Left ventricle myocardium inferior (tissue), 1 donor: ENCODE results near the gene ZNF853. TPM values are rescaled to one million over a fixed set of nuclear protein-coding genes. Genes with fewer than 3 reads are reported as not detected.
"Not testable (repeated sequence)": the region's sequence is repeated elsewhere in the genome, so short reads cannot be mapped to it uniquely, and the experiment has no call there.

Source experiments
- DNase-seq: peaks from one replicate; pipeline ENCODE4 v3.0.0-alpha.2; 2020
- H3K27ac ChIP-seq: fragments of 200-600 bp; replicated peaks from 2 replicates; pipeline ENCODE4 v1.8.0; 2021
- H3K27me3 ChIP-seq: fragments of 200-600 bp; 2 replicates; pipeline ENCODE4 v1.8.0; 2021; ENCODE audit warnings: low read depth
- H3K36me3 ChIP-seq: fragments of 200-600 bp; 2 replicates; pipeline ENCODE4 v1.8.0; 2021
- H3K4me1 ChIP-seq: fragments of 200-600 bp; 2 replicates; pipeline ENCODE4 v1.8.0; 2021
- H3K4me3 ChIP-seq: fragments of 200-600 bp; 2 replicates; pipeline ENCODE4 v1.8.0; 2021; ENCODE audit warnings: mild to moderate bottlenecking, moderate library complexity
- H3K9me3 ChIP-seq: fragments of 200-600 bp; replicated peaks from 2 replicates; pipeline ENCODE4 v1.8.0; 2021
- CTCF ChIP-seq: fragments of 200-600 bp; IDR thresholded peaks from 2 replicates; pipeline ENCODE4 v1.8.0; 2021; ENCODE audit warnings: antibody characterized with exemption, mild to moderate bottlenecking, borderline replicate concordance
- intact Hi-C: fragments of 100-400 bp; cut with micrococcal nuclease; formaldehyde crosslinking; loops from one replicate; pipeline ENCODE4 v1.11.0; 2022
- total RNA-seq: library from RNA; stranded (reverse); fragmentation: NEBNext Ultra II Directional; extraction: Animal tissue kit (Norgen Biotek cat#: 25700); gene quantifications from one replicate; pipeline ENCODE4 v1.2.1, GENCODE V29; 2021
- donor health status: DM: no; HTN: yes; CAD: no; lungs with severe emphysema.

Gene ZNF853
- total RNA-seq, 1 donor from 2014 or later: 15.0 TPM

GRCh38 chr7:6655636-6656385 lies 40.4 kb downstream of the ZNF853 start:
- no peak for DNase-seq
- peaks cover 6% of the 10 kb centered on the region for H3K9me3 ChIP-seq
- H3K4me1 ChIP-seq: no peaks in the 10 kb centered on the region
- intact Hi-C loops: no loop called here
- peaks cover 46% of the 10 kb centered on the region for H3K36me3 ChIP-seq
- no peak overlapping the region for H3K27ac ChIP-seq
- no peak overlapping the region for H3K4me3 ChIP-seq
- no peaks in the 10 kb centered on the region for H3K27me3 ChIP-seq
- TF ChIP-seq CTCF: no peak

DNA sequence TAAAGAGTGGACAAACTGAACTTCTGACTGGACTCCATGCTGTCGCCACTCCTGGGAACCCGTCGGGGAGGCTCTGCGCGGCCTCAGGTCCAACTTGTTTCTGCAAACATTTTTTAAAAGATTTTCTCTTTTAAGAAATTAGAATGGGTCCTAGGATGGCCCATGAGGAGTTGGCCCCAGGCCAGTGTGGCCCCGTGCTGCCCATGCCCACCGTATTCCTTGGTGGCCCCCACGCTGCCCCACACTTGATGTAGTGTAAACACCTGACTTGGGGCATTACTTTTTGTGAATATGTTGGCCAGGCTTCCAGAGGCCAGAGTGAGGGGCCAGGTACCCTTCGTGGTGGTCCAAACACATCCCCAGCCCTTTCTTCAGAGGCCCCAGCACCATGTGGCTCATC lies 41.0 kb downstream of the ZNF853 start:
- Histone ChIP-seq H3K4me1 (no peaks in the 10 kb centered on the region), H3K4me3 (no peak overlapping the region), H3K27me3 (no peaks in the 10 kb centered on the region), H3K9me3 (peaks cover 5% of the 10 kb centered on the region), H3K27ac (no peak overlapping the region), H3K36me3 (peaks cover 40% of the 10 kb centered on the region)
- no peak for DNase-seq
- intact Hi-C loops: no loop called here
- TF ChIP-seq CTCF: no peak

GRCh38 chr7:6658618-6659345 lies 43.4 kb downstream of the ZNF853 start:
- intact Hi-C loops: no loop called here
- TF ChIP-seq CTCF: no peak

GRCh38 chr7:6670851-6671250 lies 55.4 kb downstream of the ZNF853 start:
- H3K4me1 ChIP-seq, DNase-seq, H3K27ac ChIP-seq, H3K4me3 ChIP-seq, intact Hi-C loops, H3K27me3 ChIP-seq: not testable (repeated sequence)
- Histone ChIP-seq H3K36me3 (peaks cover 40% of the 10 kb centered on the region), H3K9me3 (peaks cover 87% of the 10 kb centered on the region)

More at GRCh38 chr7:6658618-6659345, 43.4 kb downstream of the ZNF853 start:
- Histone ChIP-seq H3K36me3 (peaks cover 20% of the 10 kb centered on the region), H3K9me3 (no peaks in the 10 kb centered on the region), H3K27me3 (peaks cover 2% of the 10 kb centered on the region), H3K4me3 (no peak overlapping the region), H3K27ac (no peak overlapping the region), H3K4me1 (no peaks in the 10 kb centered on the region)
- no peak for DNase-seq

Other genes with a start within 250 kb of the ZNF853 start
- 135 TPM for gene RAC1, start 241.1 kb upstream of the ZNF853 start, total RNA-seq
- gene DAGLB, start 167.7 kb upstream of the ZNF853 start, total RNA-seq: 6.0 TPM
- 49.5 TPM for gene KDELR2, start 131.5 kb upstream of the ZNF853 start, total RNA-seq
- gene GRID2IP, start 64.1 kb upstream of the ZNF853 start, total RNA-seq: not detected
- 36.7 TPM for gene ZDHHC4, start 38.2 kb upstream of the ZNF853 start, total RNA-seq
- gene INTS15, start 25.6 kb upstream of the ZNF853 start, total RNA-seq: 14.4 TPM
- gene ZNF316, start 21.7 kb downstream of the ZNF853 start, total RNA-seq: 17.7 TPM
- 14.2 TPM for gene ZNF12, start 91.3 kb downstream of the ZNF853 start, total RNA-seq
- not detected for gene RSPH10B2, start 138.5 kb downstream of the ZNF853 start, total RNA-seq
- gene CCZ1B, start 210.7 kb downstream of the ZNF853 start, total RNA-seq: 27.3 TPM